Measurements from ENCODE around the gene TXK.

TXK gene

DNA sequence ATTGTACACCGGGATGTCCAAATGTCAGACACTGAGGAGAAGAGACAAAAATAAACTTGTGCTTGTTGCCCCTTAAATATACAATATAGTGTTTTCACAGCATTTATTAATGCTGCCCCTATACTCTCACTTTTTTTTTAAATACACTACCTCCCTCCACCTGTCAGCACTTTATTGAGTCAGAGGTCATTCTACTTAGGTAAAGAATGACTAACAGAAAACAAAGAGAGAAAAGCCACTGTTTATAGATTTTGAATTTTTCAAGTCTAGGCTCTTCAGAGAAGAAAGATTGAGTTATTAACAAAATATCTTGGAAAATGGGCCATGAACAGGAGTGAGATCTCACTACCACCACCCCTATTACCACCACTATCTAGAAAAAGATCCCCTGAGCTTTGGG, 59.4 kb downstream of the TXK start:
- H3K4me3 ChIP-seq (ENCODE audit: low read depth, low read length) = no peak overlapping the region
- TF ChIP-seq, protein P1, sequence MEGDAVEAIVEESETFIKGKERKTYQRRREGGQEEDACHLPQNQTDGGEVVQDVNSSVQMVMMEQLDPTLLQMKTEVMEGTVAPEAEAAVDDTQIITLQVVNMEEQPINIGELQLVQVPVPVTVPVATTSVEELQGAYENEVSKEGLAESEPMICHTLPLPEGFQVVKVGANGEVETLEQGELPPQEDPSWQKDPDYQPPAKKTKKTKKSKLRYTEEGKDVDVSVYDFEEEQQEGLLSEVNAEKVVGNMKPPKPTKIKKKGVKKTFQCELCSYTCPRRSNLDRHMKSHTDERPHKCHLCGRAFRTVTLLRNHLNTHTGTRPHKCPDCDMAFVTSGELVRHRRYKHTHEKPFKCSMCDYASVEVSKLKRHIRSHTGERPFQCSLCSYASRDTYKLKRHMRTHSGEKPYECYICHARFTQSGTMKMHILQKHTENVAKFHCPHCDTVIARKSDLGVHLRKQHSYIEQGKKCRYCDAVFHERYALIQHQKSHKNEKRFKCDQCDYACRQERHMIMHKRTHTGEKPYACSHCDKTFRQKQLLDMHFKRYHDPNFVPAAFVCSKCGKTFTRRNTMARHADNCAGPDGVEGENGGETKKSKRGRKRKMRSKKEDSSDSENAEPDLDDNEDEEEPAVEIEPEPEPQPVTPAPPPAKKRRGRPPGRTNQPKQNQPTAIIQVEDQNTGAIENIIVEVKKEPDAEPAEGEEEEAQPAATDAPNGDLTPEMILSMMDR (IDR thresholded peaks at IDR 0.05; ENCODE audit: low read depth, low read length) = no peak

DNA sequence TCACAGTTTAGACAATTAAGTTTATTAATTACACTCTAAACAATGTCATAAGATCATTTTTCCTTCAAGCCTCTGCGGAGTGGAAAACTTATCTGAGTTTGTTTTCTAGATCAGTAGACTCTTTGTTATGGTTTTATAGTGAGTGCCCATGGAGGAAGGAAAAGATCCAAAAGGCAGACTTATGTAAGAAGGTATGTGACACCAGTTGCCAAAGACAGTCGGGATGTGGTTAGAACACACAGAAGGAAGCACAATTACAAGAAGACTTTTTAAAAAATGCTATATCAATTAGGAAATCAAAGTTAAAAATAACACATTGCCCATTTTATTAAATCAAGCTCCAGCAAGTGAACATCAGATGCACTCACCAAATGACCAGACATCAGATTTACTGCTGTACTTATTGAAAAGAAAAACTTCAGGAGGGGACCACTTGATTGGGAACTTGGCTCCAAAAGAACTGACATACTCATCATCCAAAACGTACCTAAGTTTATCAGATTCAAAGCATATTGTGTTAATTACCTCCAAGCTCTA, 60.4 kb downstream of the TXK start:
- H3K4me3 ChIP-seq (ENCODE audit: low read depth, low read length) = no peak overlapping the region
- TF ChIP-seq, protein P1 (IDR thresholded peaks at IDR 0.05; ENCODE audit: low read depth, low read length) = no peak

DNA sequence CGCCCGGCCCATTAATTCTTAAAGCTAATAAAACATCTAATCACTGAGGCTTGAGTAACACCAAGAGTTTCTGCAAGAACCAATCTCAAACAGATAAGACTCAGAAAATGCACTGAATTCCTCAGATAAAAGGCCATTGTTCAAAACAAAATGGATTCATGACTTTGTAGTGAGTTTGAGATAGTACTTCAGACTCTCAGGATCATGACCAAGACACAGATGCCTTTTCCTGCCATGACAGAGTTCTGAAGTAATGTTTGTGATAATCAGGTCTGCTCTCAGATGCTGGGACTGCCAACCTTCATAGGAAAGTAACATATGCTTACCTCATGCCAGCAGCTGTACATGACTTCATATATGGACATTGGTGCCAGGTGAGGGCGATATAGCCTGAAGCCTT, 62.9 kb downstream of the TXK start:
- TF ChIP-seq, protein P1 (IDR thresholded peaks at IDR 0.05; ENCODE audit: low read depth, low read length) = no peak
- H3K4me3 ChIP-seq (ENCODE audit: low read depth, low read length) = no peak overlapping the region

DNA sequence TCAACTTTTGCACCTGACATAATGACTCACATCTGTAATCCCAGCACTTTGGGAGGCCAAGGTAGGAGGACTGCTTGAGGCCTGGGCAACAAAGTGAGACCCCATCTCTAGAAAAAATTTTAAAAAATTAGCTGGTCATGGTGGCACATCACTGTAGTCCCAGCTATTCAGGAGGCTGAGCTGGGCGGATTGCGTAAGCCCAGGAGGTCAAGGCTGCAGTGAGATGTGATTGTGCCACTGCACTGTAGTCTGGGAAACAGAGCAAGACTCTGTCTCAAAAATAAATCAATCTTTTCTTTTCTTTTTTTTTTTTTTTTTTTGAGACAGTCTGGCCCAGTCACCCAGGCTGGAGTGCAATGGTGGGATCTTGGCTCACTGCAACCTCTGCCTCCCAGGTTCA, 65.0 kb downstream of the TXK start:
- no peak overlapping the region for H3K4me3 ChIP-seq (ENCODE audit: low read depth, low read length)
- TF ChIP-seq, protein P1 (IDR thresholded peaks at IDR 0.05; ENCODE audit: low read depth, low read length) = no peak

DNA sequence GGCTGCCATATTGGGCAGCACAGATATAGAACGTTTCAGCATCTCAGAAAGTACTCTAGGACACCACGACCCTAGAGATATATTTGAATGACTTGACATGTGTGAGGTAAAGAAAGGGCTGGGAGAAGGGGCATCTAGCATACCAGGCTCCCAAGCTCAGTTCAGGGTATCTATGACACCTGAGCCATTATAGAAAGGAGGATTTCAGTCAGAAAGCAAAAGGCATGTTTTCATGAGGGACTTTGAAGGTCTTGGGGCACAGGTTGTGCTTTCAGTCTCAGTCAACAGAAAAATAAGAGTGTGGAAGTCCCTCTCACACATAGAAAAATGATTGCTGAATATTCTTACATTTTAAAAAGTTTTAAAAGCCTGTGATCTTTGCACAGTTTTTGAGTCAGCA, 65.9 kb downstream of the TXK start:
- no peak overlapping the region for H3K4me3 ChIP-seq (ENCODE audit: low read depth, low read length)
- TF ChIP-seq, protein P1 (IDR thresholded peaks at IDR 0.05; ENCODE audit: low read depth, low read length) = no peak

DNA sequence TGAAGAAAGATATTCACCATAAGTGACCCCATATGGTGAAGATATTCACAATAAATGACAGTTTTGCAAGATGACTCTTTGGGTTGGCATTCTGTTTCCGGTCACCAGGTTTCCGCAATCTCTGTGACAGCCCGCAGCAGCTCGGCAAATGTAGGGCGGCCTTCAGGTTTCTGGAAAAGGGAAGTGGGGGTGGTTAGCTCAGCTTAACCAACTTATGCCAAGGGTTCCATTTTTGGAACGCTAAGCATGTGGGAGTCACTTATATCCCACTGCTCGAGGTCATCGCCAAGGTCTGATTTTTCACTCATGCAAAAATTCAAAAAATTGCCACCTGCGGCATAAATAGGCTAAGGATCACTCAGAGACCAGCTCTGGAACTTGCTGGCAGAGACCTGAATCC, 66.5 kb downstream of the TXK start:
- TF ChIP-seq, protein P1 (IDR thresholded peaks at IDR 0.05; ENCODE audit: low read depth, low read length) = no peak
- H3K4me3 ChIP-seq (ENCODE audit: low read depth, low read length) = no peak overlapping the region

DNA sequence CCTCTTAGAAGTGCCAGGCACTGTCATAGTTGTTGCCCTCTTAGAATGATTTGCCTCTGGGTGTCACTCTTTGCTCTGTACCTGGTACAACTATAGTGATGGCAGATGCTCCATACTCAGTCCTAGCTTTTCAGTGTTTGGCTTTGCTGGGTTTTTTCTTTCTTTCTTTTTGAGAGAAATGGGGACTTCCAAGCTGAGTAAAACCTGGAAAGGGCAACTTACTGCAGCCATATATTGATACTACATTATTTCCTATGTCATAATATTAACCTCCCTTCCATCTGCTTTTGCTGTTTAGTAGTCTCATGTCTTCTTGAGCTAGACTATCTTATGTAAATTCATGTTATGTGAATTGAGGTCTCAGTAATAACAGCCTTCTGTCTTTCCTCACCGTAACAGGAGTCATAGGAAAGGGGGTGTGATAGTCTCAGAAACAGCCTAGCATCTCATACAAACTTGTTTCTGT, 68.4 kb downstream of the TXK start:
- TF ChIP-seq, protein P1 (IDR thresholded peaks at IDR 0.05; ENCODE audit: low read depth, low read length) = no peak
- H3K4me3 ChIP-seq (ENCODE audit: low read depth, low read length) = no peak overlapping the region
